GM21737 (cell line): ENCODE results near the gene DDX39A.
A peak's percentile ranks its signal among the peaks of the same experiment; 100 is the strongest.
"Not testable (repeated sequence)": the region's sequence is repeated elsewhere in the genome, so short reads cannot be mapped to it uniquely, and the experiment has no call there.

Experiments
- ATAC-seq: cut with Tn5 transposase; IDR thresholded peaks from one replicate; pipeline ENCODE4 v1.9.1; 2021; ENCODE audit warnings: mild to moderate bottlenecking, moderate library complexity; ENCODE audit not compliant: unreplicated experiment

DDX39A gene

GRCh38 chr19:14391156-14391821, 27.9 kb downstream of the DDX39A start:
- ATAC-seq, result no peak

DNA sequence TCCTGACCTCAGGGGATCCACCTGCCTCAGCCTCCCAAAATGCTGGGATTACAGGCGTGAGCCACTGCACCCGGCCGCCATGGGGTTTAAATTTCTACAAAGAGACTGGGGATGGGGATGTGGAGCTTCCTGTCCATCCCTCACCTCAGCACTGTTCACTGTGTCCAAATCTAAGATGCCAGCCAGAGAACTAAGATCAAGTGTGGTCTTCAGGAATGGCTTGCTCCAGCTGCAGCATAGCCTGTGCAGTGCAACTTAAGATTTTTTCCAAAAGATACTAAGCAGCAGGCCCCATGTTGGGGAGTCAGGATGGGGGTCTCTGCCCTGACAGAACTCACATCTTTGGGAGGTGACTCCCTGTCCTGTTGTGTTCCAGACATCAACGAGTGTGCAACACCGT, 28.6 kb downstream of the DDX39A start:
- no peak for ATAC-seq

GRCh38 chr19:14385492-14385891, 33.6 kb downstream of the DDX39A start:
- no peak for ATAC-seq

DNA sequence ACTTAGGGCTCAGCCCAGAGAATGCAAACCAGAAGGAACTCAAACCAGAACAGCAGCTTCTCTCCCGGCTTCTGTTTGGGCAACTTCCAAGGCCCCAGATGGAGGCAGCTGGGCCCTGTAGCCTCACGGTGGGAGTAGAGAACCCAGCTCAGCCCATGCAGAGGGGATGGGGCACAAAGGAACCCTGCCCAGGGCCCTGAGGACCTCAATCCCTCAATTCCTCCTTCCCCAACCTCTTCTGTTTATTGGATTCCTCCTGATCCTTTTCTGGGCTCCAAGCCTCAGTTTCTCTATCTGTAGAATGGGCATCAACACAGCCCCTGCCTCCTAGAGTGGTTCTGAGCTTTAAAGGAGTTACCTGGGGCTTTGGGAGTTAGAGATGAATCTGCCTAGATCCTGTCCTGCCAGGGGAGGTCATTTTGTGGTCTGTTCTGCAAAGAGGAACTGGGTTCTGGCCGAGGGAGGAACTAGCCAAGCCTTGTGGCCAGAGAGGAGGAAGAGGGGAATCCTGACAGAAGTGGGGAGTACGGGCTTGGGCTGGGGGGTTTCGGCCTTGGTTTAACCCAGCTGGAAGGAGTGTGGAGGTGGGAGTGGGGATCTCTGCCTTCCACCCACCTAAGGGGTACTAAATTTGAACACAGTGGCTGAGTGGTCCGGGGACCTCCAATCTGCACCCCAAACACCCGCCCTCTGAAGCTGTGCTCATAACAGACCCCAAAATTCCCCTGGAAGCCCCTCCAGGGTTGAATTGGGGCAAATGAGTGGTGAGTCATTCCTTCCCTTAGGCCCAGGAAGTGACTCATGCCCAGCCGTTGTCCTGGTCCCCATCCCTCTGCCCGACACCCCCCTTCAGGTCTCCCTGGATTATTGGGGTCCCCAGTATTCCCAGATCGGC, 35.2 kb downstream of the DDX39A start:
- peak; percentile 31 for ATAC-seq

GRCh38 chr19:14381689-14382474, 37.3 kb downstream of the DDX39A start:
- no peak for ATAC-seq

DNA sequence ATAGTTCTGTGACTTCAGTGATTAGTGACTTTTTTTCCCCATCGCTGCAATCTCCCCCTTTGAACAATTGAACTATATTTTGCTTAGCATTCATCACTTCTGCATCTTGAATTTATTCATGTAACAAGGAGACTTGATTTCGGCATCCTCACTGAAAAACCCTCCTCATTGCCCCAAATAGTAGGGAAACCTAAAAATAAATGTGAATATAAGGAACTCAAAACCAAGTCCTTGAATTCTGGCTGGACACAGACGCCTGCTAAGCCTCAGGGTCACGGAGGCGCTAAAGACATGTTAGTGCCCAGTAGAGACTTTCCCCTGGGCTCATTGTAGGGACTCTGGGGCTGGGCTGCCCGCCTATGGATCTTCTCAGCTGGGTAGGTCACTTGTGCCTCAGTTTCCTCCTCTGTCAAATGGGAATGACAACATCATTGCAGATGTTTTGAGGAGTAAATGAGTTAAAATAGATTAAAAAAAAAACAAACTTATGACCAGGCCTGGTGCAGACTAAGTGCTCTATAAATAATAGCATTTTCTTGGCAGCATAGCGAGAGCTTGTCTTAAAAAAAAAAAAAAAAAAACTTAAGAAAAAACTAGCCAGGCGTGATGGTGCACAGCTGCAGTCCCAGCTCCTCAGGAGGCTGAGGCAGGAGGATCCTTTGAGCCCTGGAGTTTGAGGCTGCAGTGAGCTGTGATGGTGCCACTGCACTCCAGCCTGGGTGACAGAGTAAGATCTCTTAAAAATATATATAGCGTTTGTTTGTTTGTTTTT, 39.7 kb downstream of the DDX39A start:
- ATAC-seq, result no peak

DNA sequence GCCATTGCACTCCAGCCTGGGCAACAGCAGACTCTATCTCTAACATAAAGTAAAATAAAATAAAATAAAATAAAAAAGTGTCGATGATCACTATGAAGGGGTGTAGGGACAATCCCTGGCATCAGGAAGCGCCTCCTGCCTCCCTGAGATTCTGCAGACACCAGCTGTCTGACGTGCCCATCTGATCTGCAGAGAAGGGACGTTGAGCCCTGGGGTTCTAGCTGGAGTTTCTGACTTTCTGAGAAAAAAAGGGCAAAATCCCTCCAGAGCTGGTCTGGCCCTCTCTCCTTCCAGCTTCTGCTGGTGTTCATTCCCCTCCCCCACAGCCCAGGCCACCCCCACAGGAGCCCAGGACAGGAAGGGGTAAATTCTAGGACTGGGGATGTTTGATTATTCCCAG, 40.3 kb downstream of the DDX39A start:
- ATAC-seq, result no peak

DNA sequence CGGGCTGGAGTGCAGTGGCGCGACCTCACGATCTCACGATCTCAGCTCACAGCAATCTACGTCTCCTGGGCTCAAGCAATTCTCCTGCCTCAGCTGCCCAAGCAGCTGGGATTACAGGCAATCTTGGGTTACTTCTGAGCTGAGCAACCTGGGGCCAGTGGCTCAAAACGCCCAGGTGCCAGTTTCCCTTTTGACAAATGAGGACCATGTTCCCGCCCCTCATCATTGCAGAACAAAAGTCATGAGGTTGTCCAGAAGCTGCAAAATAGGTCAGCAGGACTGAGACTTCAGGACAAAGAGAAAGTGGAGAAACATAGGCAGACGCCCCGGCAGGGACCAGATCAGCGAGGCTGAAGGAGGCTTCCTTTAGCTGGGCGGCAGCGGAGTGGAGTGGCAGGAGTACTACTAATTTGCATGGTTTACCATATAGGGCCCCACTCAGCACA, 41.2 kb downstream of the DDX39A start:
- ATAC-seq, result no peak

GRCh38 chr19:14375582-14376291, 43.4 kb downstream of the DDX39A start:
- ATAC-seq, result no peak

DNA sequence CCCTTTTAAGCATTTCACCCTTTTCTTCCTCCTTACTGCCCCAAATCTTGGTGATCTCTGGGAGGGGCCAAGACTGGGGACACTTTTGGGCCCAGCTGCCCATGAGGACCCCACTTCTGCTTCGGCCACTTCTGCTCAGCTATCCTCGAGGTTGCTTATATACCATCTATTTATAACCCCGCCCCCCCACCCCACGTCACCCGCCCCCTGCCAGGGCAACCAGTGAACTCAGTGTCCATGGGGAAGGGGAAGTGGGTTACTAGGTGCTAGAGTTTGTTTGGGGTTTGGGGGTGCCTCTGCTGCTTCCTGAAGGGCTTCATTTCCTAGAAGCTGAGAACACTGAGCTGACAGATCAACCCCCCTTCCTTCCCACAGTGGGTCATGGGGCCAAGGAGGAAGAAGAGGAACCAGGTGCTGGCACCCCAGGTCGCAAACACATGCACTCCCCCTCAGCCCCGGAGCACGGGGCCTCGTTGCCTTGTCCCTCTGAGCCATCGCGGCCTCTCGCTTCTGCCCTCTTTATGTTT, 44.0 kb downstream of the DDX39A start:
- no peak for ATAC-seq

DNA sequence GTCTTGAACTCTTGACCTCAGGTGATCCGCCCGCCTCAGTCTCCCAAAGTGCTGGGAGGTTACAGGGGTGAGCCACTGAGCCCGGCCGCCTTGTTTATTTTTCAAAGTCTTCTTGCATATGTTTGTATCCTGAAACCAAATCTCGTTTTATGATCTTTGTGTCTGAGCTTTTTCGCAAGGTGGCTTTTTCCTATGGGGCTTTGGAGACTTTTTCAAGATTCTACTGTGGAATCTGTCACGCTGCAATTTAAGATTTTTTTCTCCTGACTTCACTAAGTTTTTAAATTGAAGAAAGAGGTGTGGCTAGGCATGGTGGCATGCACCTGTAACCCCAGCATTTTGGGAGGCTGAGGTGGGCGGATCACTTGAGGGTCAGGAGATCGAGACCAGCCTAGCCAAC, 44.8 kb downstream of the DDX39A start:
- not testable (repeated sequence) for ATAC-seq

DNA sequence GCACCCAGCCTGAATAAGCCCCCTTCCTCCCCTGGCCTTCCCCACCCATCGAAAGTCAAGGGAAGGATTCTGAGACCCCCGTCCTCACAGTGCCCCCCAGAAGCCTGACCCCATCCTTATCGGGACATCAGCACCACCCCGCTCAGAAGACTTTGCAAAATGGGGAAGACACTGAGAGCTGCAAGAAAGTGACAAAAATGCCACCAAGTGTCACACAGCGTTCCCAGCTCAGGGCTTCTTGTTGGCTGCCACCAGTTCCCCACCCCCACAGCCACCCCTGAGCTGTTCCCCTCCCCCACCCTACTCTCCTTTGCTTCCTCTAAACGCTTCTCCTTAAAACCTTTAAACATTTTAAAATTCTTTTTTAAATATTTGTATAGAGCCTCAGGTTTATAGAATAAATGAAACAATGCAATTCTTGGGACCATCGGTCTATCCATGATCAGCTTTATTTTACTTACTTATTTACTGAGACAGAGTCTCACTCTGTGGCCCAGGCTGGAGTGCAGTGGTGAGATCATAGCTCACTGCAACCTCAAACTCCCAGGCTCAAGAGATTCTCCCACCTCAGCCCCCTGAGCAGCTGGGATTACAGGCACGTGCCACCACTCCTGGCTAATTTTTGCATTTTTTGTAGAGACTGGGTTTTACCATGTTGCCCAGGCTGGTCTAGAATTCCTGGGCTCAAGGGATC, 46.6 kb downstream of the DDX39A start:
- ATAC-seq, result not testable (repeated sequence)

DNA sequence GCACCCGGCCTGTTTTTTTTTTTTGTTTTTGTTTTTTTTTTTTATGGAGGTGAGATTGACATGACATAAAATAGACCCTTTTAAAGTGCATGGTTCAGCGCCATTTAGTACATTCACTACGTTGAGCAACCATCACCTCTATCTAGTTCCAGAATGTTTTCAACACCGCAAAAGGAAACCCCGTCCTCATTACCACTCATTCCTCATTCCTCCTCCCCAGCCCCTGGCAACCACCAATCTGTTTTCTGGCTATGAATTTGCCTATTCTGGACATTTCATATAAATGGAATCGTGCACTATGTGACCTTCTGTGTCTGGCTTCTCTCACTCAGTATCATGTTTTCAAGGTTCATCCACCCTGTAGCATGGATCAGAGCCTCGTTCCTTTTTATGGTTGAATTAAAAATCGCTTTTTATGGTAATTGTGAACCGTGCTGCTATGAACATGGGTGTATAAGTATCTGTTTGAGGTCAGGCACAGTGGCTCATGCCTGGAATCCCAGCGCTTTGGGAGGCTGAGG, 47.8 kb downstream of the DDX39A start:
- ATAC-seq, result no peak

DNA sequence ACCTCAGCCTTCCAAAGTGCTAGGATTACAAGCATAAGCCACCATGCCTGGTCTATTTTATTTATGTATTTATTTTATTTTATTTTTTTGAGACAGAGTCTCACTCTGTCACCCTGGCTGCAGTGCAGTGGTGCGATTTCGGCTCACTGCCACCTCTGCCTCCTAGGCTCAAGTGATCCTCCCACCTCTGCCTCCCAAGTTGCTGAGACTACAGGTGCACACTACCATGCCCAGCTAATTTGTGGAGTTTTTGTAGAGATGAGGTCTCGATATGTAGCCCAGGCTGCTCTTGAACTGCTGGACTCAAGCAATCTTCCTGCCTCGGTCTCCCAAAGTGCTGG, 48.2 kb downstream of the DDX39A start:
- ATAC-seq, result no peak

GRCh38 chr19:14370169-14370939, 48.8 kb downstream of the DDX39A start:
- ATAC-seq, result no peak

GRCh38 chr19:14369399-14370168, 49.6 kb downstream of the DDX39A start:
- peak; percentile 34 for ATAC-seq

- no peak for ATAC-seq
Measured at GRCh38 chr19:14368011-14368513, 51.1 kb downstream of the DDX39A start.
